ENCODE data around the gene TYMS. TPM values are rescaled to one million over a fixed set of nuclear protein-coding genes. Genes with fewer than 3 reads are reported as not detected.
A peak's percentile ranks its signal among the peaks of the same experiment; 100 is the strongest.

Gene TYMS
- total RNA-seq, 2 donors from 2014 or later = 1.2 to 8.2 TPM

GRCh38 chr18:629269-630150 lies 27.9 kb upstream of the TYMS start:
- Histone ChIP-seq H3K27ac (no peak overlapping the region), H3K4me1 (ENCODE audit: control insufficient read depth in 1 of 2, low read depth in 2 of 2) (no peaks in the 10 kb centered on the region), H3K9me3 (no peaks in the 10 kb centered on the region), H3K4me3 (no peak overlapping the region), H3K36me3 (no peaks in the 10 kb centered on the region), H3K27me3 (replicated peaks; ENCODE audit: insufficient read depth) (no peaks in the 10 kb centered on the region)
- TF ChIP-seq CTCF (IDR thresholded peaks at IDR 0.05) = peak; percentile 13
- ATAC-seq (ENCODE audit: insufficient number of reproducible peaks, low FRiP score, low read depth) (no peak), DNase-seq (ENCODE audit: low spot score) (no peak)

- no peaks in the 10 kb centered on the region for H3K36me3 ChIP-seq
- no peak for ATAC-seq (ENCODE audit: insufficient number of reproducible peaks, low FRiP score, low read depth)
- H3K4me1 ChIP-seq (ENCODE audit: control insufficient read depth in 1 of 2, low read depth in 2 of 2) = no peaks in the 10 kb centered on the region
- no peak overlapping the region for H3K4me3 ChIP-seq
- no peaks in the 10 kb centered on the region for H3K9me3 ChIP-seq
- H3K27me3 ChIP-seq (replicated peaks; ENCODE audit: insufficient read depth) = no peaks in the 10 kb centered on the region
- TF ChIP-seq CTCF (IDR thresholded peaks at IDR 0.05) = no peak
- H3K27ac ChIP-seq = no peak overlapping the region
- no peak for DNase-seq (ENCODE audit: low spot score)
Observed at GRCh38 chr18:631560-631959, 25.9 kb upstream of the TYMS start.

- no peak overlapping the region for H3K4me3 ChIP-seq
- H3K9me3 ChIP-seq = no peaks in the 10 kb centered on the region
- no peak for ATAC-seq (ENCODE audit: insufficient number of reproducible peaks, low FRiP score, low read depth)
- DNase-seq (ENCODE audit: low spot score) = no peak
- H3K4me1 ChIP-seq (ENCODE audit: control insufficient read depth in 1 of 2, low read depth in 2 of 2) = no peaks in the 10 kb centered on the region
- no peaks in the 10 kb centered on the region for H3K27me3 ChIP-seq (replicated peaks; ENCODE audit: insufficient read depth)
- H3K27ac ChIP-seq = no peak overlapping the region
- no peak for TF ChIP-seq CTCF (IDR thresholded peaks at IDR 0.05)
- H3K36me3 ChIP-seq = no peaks in the 10 kb centered on the region
Observed at GRCh38 chr18:634551-635045, 22.9 kb upstream of the TYMS start.

- H3K9me3 ChIP-seq = no peaks in the 10 kb centered on the region
- no peak for DNase-seq (ENCODE audit: low spot score)
- no peak for TF ChIP-seq CTCF (IDR thresholded peaks at IDR 0.05)
- no peak overlapping the region for H3K4me3 ChIP-seq
- no peaks in the 10 kb centered on the region for H3K27me3 ChIP-seq (replicated peaks; ENCODE audit: insufficient read depth)
- ATAC-seq (ENCODE audit: insufficient number of reproducible peaks, low FRiP score, low read depth) = no peak
- H3K27ac ChIP-seq = no peak overlapping the region
- H3K36me3 ChIP-seq = no peaks in the 10 kb centered on the region
- no peaks in the 10 kb centered on the region for H3K4me1 ChIP-seq (ENCODE audit: control insufficient read depth in 1 of 2, low read depth in 2 of 2)
Observed at GRCh38 chr18:635171-635570, 22.3 kb upstream of the TYMS start.

GRCh38 chr18:641224-641623 lies 16.2 kb upstream of the TYMS start:
- H3K9me3 ChIP-seq = no peaks in the 10 kb centered on the region
- H3K4me1 ChIP-seq (ENCODE audit: control insufficient read depth in 1 of 2, low read depth in 2 of 2) = no peaks in the 10 kb centered on the region
- H3K36me3 ChIP-seq = no peaks in the 10 kb centered on the region
- no peak for TF ChIP-seq CTCF (IDR thresholded peaks at IDR 0.05)
- no peaks in the 10 kb centered on the region for H3K27me3 ChIP-seq (replicated peaks; ENCODE audit: insufficient read depth)
- H3K4me3 ChIP-seq = no peak overlapping the region
- DNase-seq (ENCODE audit: low spot score) (no peak), ATAC-seq (ENCODE audit: insufficient number of reproducible peaks, low FRiP score, low read depth) (no peak)
- no peak overlapping the region for H3K27ac ChIP-seq
